GM18867 (cell line): ENCODE data around the gene NSRP1.
"Not testable (repeated sequence)": the region's sequence is repeated elsewhere in the genome, so short reads cannot be mapped to it uniquely, and the experiment has no call there.

Source experiments
- ATAC-seq: cut with Tn5 transposase; IDR thresholded peaks from one replicate; pipeline ENCODE4 v1.9.1; 2021; ENCODE audit warnings: mild to moderate bottlenecking, moderate library complexity; ENCODE audit not compliant: unreplicated experiment

Gene NSRP1

GRCh38 chr17:30176855-30177254 lies 60.2 kb downstream of the NSRP1 start:
- ATAC-seq, result no peak

GRCh38 chr17:30186761-30187160 lies 70.1 kb downstream of the NSRP1 start:
- ATAC-seq, result no peak

GRCh38 chr17:30187573-30187972 lies 71.0 kb downstream of the NSRP1 start:
- ATAC-seq, result no peak

- ATAC-seq, result no peak
Measured at GRCh38 chr17:30188211-30188939, 71.8 kb downstream of the NSRP1 start.

- ATAC-seq, result no peak
Measured at GRCh38 chr17:30191072-30191471, 74.5 kb downstream of the NSRP1 start.

- no peak for ATAC-seq
Measured at GRCh38 chr17:30196504-30196903, 79.9 kb downstream of the NSRP1 start.

- no peak for ATAC-seq
Measured at GRCh38 chr17:30197416-30197815, 80.8 kb downstream of the NSRP1 start.

- ATAC-seq, result no peak
Measured at GRCh38 chr17:30199600-30199999, 83.0 kb downstream of the NSRP1 start.

- no peak for ATAC-seq
Measured at GRCh38 chr17:30200106-30200505, 83.5 kb downstream of the NSRP1 start.

GRCh38 chr17:30200656-30201055 lies 84.0 kb downstream of the NSRP1 start:
- not testable (repeated sequence) for ATAC-seq

- ATAC-seq, result no peak
Measured at GRCh38 chr17:30203471-30203981, 86.9 kb downstream of the NSRP1 start.

GRCh38 chr17:30207655-30208054 lies 91.0 kb downstream of the NSRP1 start:
- no peak for ATAC-seq

GRCh38 chr17:30208214-30208613 lies 91.6 kb downstream of the NSRP1 start:
- no peak for ATAC-seq

GRCh38 chr17:30209930-30210329 lies 93.3 kb downstream of the NSRP1 start:
- ATAC-seq, result no peak

GRCh38 chr17:30210366-30210765 lies 93.8 kb downstream of the NSRP1 start:
- ATAC-seq, result no peak

GRCh38 chr17:30210901-30211300 lies 94.3 kb downstream of the NSRP1 start:
- ATAC-seq, result no peak

GRCh38 chr17:30211371-30211770 lies 94.8 kb downstream of the NSRP1 start:
- no peak for ATAC-seq

- ATAC-seq, result peak; percentile 76
Measured at GRCh38 chr17:30212750-30213149, 96.1 kb downstream of the NSRP1 start.

- ATAC-seq, result no peak
Measured at GRCh38 chr17:30217054-30217453, 100.4 kb downstream of the NSRP1 start.

- no peak for ATAC-seq
Measured at GRCh38 chr17:30217746-30218245, 101.2 kb downstream of the NSRP1 start.

GRCh38 chr17:30218799-30219198 lies 102.2 kb downstream of the NSRP1 start:
- no peak for ATAC-seq

- ATAC-seq, result no peak
Measured at GRCh38 chr17:30219315-30219714, 102.7 kb downstream of the NSRP1 start.

GRCh38 chr17:30219833-30220232 lies 103.2 kb downstream of the NSRP1 start:
- no peak for ATAC-seq
